ENCODE data around the gene CDH12. TPM values are rescaled to one million over a fixed set of nuclear protein-coding genes. Genes with fewer than 3 reads are reported as not detected.

CDH12 gene
- total RNA-seq, 4 donors from 2014 or later = not detected

GRCh38 chr5:22596404-22596970 lies 256.7 kb downstream of the CDH12 start:
- no peak for DNase-seq (ENCODE audit: low spot score)
- peak; percentile 66 for ATAC-seq (ENCODE audit: low FRiP score)
- TF ChIP-seq CTCF (IDR thresholded peaks at IDR 0.05) = no peak

DNA sequence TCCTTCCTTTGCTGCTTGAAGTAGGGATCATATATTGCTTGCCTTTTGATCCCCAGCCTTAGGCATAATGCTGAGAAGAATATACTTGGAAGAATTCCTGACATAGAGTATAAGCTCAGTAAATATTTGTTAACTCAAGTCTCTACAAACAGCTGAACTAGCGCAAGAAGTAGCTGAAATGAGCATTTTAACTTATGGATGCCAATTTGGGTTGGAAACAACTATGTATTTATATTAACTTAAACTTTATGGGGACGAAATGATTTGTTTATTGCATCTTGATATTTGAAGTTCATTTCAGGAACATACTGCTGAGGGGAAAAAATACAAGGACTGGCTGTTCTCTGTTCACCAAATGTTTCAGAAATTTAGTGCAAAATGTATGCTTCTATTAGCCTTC lies 258.7 kb downstream of the CDH12 start:
- DNase-seq (ENCODE audit: low spot score) (no peak), ATAC-seq (ENCODE audit: low FRiP score) (no peak)
- TF ChIP-seq CTCF (IDR thresholded peaks at IDR 0.05) = no peak

DNA sequence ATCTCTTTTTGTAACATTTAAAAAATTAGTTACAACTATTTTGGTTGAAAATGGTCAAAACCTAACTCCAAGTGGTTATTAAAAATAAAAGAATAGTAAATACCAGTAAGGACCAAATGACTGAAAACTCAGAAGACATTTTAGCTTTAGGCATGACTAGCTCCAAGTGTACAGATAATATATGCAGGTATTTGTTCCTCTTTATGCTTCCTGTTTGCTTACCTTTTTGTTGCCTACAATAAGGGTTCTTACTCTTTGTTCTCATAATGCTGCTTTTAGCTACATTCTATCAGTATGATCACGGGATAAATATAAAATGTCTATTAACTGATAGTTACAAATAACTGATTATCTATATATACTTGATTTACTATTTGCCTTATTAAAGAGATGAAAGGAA lies 259.6 kb downstream of the CDH12 start:
- ATAC-seq (ENCODE audit: low FRiP score) (no peak), DNase-seq (ENCODE audit: low spot score) (no peak)
- no peak for TF ChIP-seq CTCF (IDR thresholded peaks at IDR 0.05)

DNA sequence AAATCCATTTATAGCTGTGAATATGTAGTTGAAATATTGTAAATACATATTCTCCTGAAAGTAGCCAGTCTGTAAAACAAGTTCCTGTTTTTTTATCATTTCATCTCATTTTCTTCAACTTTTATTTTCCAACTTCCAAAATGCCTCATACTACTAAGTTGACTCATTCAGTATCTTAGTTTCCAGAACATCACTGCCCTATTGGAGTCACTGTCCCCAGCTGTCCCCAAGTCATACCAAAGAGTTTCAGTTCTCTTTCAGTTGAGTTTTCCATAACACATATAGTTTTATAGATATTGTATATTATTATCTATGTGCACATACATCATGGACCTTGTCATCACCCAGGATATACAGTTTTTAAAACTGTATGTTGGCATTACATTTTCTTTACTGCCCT lies 261.7 kb downstream of the CDH12 start:
- DNase-seq (ENCODE audit: low spot score) = no peak
- no peak for ATAC-seq (ENCODE audit: low FRiP score)
- TF ChIP-seq CTCF (IDR thresholded peaks at IDR 0.05) = no peak

GRCh38 chr5:22590677-22591268 lies 262.4 kb downstream of the CDH12 start:
- no peak for TF ChIP-seq CTCF (IDR thresholded peaks at IDR 0.05)
- DNase-seq (ENCODE audit: low spot score) (no peak), ATAC-seq (ENCODE audit: low FRiP score) (no peak)

DNA sequence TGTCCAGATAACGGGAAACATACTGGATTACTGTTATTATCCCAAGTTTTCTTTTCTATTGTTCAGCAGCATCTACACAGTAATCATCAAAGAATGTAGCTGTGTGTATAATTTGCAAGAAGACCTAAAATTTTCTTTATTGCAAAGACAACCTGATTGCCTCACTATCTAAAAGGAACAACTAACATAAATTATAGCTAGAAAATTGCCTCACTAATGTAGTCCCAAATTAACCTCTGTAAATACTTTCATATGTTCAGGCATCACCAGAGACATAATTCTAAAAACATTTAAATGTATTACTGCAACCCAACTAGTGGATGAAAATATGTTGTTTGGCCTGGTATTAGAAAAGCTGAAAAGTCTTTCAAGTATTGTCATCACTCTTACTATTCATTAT lies 275.4 kb downstream of the CDH12 start:
- DNase-seq (ENCODE audit: low spot score) (no peak), ATAC-seq (ENCODE audit: low FRiP score) (no peak)
- TF ChIP-seq CTCF (IDR thresholded peaks at IDR 0.05) = no peak

- DNase-seq (ENCODE audit: low spot score) = no peak
- ATAC-seq (ENCODE audit: low FRiP score) = no peak
- no peak for TF ChIP-seq CTCF (IDR thresholded peaks at IDR 0.05)
Observed at GRCh38 chr5:22577006-22577405, 276.1 kb downstream of the CDH12 start.
